ELR (cell line): Measurements from ENCODE around the gene ZWILCH.

ENCODE experiments used
- DNase-seq: peaks from one replicate; pipeline ENCODE4 v3.0.0-alpha.2; 2015; ENCODE audit warnings: low read depth

Gene ZWILCH

DNA sequence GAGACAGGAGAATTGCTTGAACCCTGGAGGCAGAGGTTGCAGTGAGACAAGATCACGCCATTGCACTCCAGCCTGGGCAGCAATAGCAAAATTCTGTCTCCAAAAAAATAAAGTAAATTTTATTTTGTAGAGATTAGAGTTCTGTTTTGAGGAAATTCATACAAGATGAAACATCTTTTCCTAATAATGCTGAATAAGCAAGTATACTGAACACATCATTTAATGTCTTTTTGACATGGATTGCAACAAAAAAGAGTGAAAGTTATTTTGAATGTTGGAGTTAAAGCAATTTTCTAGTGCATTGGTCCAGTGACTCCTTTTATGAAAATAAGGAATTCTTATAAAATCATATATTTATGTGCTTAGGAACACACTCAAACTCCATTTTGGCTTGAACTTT lies 40.1 kb downstream of the ZWILCH start:
- DNase-seq = no peak

DNA sequence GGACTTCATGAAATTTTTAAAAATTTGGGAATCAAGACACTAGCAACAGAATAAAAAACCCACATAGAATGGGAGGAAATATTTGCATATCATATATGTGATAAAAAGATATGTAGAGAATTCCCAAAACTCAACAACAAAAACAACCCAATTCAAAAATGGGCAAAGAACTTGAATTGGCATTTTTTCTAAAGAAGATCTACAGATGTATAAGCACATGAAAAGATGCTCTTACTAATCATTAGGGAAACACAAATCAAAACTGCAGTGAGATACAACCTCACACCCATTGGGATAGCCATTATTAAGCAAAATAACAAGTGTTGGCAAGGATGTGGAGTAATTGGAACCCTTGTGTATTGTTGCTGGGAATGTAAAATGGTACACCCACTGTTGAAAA lies 50.6 kb downstream of the ZWILCH start:
- DNase-seq = no peak

DNA sequence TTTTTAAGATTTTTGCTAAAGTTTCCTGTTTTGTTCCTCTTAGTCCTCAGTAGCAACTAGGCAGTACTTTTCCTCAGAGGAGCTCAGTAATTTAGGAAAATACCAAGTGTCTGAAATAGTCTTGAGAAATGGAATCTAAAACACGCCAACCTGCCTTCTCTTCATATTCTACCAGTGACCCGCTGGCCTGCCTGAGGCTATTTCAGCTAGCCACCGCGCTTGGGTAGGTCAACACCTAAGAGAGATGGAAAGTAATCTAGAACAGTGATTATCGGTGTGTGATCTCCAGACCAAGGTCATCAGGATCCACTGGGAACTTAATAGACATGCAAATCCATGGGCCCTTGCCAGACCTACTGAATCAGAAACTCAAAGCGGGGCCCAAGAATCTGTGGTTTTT lies 53.1 kb downstream of the ZWILCH start:
- no peak for DNase-seq

DNA sequence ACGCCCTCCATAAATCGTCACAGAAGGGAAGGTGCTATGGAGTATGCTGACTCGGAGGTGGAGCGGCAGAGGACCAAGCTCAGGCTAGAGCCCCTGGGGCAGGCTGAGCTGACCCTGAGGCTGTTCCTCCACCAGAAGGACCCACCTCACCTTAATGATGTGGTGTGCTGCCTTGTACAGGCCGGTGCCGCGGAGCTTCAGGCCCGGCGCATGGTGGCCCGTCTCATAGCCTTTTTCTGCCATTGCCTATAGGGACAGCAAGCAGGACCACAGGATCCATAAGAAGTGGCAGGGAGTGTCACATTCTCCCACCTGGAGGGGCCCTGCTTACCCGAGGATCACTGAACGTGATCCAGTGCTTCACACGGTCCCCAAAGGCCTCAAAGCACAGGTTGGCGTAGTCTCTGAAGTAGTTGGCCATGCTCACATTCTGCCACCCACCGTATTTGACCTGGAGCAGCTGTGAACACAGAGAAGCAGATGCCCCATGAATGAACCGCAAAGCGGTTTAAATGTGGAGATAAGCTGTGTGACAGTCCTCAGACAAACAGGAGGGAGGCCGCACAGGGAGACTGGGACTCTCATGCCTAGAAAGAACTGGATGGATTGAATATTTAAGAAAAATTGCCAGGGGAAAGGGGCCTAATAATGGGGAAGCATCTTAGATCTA lies 55.9 kb downstream of the ZWILCH start:
- no peak for DNase-seq

DNA sequence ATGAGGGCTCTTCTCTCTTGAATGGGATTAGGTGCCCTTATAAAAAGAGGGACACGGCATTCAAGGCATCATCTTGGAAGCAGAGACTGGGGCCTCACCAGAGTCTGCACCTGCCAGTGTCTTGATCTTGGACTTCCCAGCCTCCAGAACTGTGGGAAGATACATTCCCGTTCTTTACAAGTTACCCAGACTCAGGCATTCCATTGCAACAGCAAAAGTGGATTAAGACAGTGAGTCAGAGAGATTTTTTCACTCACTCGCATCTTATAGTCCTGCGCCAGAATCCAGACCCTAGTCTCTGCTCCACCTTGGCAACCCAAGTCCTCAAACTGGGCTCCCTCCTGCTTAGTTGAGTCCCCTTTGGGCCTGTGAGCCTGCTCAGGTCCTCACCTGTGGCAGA lies 58.0 kb downstream of the ZWILCH start:
- DNase-seq = peak; percentile 21

DNA sequence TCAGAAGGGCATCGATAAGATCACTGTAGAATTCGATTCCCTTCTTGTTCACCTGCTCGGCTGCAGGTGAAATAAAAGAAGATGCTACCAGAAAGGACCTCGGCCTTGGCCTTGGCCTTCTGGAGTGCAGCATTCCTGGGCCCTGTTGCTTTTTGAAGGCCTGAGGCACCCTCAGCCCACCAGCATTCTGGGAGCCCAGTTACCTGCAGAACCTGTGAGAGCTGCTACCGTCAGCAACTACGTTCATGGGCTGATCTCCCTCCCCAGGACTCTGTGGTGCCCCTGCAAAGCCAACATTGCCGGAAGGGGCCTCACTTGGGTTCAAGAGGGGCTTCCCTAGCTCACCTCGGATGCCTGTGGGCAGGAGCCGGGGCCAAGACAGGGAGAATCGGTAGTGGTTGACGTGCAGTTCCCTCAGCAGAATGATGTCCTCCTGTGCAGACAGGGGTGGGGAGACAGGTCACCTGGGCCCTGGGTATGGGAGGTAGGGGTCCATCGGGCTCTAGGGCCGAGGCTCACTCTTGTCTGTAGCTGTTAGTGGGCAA lies 58.5 kb downstream of the ZWILCH start:
- DNase-seq = no peak

DNA sequence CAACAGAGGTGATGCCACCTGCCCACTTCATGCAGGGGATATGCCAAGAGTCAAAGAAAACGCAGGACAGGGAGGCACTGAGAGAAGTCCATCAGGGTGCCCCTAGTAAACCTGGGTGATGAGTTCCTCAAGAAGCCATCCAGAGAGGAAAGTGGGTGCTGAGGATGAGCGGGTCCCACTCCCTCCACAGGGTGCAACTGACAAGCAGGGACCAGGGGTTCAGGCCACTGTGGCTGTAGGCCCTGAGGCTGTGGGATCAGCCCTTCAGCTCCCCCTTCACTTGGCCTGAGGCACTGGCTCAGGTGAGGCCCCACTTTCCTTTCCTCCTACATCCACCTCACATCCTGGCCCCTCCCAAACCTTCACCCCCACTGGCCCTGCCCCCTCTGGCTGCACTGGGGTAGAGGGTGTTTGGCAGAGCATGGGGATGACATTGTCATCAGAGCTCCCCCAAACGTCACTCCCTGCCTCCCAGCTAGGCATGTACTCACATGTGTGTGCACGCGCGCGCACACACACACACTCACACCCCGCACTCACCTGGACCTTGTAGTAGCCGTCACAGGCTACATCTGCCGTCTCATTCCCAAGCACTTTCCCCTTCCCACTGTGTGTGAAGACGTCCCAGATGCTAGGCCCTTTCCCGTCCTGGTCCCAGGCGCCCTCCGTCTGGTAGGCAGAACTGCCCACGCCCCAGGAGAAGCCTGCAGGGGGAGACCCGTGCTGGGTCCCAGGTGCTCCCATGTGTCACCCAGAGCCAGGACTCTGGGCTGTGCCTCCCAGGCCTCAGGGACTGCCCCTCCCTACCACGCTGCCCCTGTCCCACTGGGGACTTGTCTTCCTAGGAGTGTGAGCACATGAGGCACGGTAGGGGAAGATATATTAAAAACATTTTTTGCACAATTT lies 59.3 kb downstream of the ZWILCH start:
- DNase-seq = no peak

DNA sequence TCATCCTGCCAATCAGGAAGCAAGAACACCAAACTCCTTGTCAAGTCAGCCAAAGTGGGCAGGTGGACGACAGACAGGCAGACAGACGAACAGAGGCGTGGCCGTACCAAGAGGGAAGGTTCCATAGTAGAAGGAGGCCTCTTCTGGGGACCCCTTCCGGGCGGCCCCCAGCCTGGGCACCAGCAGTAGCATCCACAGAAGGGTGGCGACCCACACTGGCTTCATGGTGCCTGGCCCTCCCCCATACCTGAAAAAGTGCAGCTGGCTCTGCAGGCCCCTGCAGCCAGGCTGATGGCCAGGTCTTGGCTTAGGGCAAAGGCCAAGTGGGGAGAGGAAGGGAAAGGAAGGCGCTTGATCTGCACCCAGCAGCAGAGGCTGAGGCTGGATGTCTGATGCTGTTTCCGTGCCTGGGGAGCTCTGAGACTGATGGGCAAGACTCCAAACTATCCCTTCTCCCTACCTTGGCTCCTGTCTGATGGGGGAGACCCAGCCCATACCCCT lies 60.1 kb downstream of the ZWILCH start:
- DNase-seq = no peak

DNA sequence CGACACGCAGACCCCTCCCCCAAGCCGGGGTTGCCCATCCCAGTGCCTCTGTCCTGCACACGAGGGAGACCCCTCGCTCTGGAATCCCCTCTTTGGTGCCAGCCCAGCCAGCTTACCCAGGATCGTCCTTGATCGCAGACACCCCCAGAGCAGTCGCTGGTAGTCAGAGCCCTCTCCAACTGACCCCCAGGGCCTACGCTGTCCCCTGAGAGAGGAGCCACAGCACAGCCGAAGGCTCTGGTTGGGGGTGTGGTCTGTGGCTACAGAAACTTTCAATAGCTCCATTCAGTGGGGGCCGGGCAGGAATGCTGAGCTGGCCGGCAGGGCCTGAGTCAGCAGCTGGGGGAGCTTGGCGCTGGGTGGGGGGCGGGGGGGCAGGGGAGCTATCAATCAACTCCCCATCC lies 60.6 kb downstream of the ZWILCH start, which contains the start of gene LCTL:
TSS of gene LCTL (minus strand) at position 258 of the 404 bp plus-strand sequence. CDS start 633 bp downstream, outside the sequence.
- DNase-seq = peak; percentile 64

DNA sequence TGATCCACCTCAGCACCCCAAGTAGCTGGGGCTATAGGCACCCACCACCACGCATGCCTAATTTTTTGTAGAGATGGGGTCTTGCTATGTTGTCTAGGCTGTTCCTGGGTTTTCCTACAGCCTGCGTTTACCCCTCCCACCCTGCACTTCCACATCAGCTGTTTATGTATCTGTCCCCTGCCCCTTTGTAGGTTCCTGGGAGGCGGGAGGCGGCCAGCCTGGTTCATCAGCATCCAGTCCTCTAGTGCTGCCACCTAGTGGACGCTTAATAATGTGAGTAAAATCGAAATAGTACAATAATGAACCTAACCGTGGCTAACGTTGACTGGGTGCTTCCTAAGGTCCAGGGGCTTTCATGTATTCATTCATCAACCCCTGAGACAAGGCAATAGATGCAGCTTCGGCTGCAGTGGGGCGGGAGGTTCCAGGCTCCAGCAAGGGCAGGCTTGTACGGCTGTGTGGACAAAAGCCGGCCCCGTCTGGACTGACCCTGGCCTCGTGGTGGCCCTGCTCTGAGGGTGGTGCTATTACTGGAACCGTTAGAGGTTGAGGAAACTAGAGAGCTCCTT lies 61.9 kb downstream of the ZWILCH start:
- DNase-seq = peak; percentile 76

DNA sequence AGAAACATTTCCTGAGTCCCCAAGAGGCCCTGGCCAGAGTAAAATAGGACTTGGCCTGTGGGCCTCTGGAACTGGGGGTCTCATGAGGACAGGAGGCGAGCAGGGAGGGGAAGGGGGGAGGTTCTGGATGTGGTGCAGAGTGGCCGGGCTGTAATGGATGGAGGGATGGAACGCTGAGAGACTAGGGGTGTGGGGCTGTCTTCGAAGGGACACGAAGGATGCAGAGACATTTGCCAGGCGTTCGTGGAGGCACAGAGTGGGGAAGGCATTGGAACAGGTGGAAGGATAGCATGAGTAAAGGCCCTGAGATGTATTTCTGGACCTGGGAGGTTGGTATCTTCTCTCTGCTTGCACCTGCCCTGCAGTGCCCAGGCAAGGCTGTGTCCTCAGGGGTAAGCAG lies 62.8 kb downstream of the ZWILCH start:
- DNase-seq = no peak

DNA sequence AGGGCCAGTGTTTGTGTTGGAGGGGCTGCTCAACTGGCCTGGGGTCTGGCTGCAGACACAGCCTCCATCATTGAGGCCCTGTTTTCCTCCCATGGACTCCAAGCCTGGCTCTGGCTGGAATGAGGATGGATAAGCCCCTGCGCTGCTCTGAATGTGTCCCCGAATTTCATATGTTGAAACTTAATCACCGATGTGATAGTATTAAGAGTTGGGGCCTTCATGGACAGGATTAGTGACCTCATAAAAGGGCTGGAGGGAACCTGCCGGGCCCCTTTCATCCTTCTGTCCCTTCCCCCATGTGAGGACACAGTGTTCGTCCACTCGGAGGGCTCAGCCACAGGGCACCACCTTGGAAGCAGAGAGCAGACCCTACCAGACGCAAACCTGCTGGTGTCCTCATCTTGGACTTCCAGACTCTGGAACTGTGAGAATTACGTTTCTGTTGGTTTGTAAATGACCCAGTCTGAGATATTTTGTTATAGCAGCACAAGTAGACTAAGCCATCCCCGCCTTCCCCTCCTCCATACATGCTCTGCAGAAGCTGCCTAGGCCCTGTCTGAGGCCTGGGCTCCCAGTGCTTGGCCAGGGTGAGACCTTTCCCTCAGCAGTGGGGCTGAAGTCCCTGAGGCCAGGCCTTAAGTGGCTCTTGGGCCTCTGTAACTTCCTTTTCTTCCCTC lies 64.5 kb downstream of the ZWILCH start:
- DNase-seq = no peak

DNA sequence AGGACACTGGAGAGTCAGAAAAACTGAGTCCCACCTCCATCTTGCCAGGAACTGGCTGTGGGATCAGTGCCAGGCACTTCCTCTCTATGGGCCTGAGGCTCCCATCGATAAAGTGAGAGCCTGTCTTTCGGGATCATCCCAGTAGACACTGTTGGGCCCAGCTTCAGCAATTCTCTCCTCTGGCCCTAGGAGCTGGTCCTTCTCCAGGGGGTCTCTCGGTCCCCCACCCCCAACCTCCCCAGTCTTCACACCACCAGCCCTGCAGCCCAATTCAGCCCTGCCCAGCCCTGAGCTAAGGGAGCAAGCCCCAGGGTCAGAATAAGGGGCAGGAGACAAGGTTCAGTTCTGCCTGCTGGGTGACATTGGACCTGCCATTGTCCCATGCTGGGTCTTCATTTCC lies 65.2 kb downstream of the ZWILCH start:
- no peak for DNase-seq

DNA sequence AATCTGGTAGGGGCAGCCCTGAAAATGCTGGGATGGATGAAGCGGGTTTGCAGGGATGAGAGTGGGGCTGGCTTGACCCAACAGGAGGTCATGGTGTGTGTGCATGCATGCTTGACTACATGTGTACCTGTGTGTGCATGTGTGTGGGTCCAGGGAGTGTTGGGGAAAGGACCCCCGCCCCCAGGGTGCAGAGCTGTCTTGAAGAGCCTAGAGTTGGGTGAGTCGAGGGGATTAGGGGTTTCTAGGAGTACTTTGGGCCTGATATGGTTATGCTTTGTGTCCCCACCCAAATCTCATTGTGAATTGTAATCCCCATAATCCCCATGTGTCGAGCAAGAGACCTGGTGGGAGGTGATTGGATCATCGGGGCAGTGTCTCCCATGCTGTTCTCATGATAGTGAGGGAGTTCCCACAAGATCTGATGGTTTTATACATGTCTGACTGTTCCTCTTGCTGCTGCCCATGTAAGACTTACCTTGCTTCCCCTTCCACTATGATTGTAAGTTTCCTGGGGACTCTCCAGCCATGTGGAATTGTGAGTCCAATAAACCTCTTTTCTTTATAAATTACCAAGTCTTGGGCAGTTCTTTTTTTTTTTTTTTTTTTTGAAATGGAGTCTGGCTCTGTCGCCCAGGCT lies 65.8 kb downstream of the ZWILCH start:
- no peak for DNase-seq

DNA sequence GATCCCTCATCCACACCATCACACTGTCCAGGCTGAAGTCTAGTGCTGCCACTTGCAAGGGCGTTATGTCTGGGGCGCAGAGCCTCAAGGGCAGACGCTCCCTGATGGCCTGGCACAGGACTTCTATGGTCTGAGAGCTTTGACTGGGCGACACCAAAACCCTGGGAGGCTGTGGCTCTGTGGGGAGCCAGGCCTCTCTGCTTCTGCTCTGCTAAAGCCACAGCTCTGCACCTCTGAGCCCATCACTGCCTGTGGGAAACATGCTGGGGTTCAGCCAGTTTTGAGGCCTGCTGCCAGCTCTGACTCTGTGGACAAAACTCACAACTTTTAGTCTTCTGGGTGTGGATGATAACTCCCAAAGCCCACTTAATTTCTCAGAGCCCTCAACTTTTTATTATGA lies 67.0 kb downstream of the ZWILCH start:
- DNase-seq = no peak

DNA sequence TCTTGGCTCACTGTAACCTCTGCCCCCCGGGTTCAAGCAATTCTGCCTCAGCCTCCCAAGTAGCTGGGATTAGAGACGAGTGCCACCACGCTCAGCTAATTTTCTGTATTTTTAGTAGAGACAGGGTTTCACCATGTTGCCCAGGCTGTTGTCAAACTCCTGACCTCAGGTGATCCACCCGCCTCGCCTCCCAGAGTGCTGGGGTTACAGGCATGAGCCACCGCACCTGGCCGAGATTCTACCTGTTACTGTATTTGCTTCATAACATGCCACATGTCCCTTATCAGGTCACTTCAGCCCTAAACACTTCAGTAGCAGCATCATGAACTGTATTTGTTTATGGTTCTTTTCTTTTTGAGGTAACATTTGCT lies 68.2 kb downstream of the ZWILCH start:
- DNase-seq = no peak

DNA sequence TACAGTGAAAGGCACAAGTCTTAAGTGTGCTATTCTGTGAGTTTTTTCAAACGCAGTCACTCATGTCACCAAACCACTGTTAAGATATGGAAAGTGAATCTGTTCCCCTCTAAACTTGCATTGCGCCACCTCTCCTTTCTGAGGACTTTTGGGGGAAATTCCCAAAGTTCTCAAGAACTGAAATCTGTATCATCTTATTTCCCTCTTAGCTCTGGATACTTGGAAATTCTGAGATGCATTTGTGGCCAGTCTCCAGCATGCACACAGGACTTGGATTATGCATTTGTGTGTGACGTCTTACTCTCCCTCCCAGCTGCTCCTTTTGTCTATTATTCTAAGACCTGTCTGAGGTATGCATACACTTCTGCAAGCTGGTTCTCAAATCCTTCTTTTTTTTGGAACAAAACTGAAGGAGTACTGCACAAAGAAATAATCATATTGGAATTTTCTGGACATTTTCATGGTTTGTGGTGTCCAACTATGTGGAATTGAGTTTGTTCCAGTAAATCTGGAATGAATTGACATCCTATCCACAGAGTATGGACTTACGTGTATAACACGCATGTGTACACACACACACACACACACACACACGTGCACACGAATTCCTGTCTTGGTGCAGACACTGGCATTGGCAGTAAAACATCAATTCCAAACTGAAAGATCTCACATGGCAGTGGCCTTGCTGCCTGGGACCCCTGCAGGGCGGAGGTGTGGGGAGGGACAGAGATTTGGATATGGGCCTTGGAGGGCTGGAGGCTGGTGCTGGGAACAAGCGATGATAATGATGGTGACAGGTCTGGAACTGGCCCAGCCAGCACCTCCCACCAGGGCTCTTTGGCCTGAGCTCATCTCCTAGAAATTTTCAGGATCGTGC lies 68.8 kb downstream of the ZWILCH start:
- DNase-seq = no peak

DNA sequence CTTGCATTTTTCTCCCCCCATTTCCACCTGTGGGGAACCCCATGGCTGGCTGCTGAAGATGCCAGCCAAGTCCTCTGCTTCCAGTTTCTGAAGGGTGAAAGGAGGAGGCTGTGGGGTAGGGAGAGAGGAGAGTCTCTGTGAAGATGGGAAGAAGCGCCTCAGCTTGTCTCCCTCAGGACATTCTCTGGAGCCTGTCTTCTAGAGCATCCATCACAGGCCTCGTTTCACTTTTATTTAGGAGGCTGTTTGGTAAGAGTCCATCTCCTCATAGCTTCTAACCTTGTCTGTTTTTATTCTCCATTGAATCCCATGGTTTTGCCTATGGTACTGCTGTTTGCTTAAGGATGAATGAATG lies 69.4 kb downstream of the ZWILCH start:
- no peak for DNase-seq

DNA sequence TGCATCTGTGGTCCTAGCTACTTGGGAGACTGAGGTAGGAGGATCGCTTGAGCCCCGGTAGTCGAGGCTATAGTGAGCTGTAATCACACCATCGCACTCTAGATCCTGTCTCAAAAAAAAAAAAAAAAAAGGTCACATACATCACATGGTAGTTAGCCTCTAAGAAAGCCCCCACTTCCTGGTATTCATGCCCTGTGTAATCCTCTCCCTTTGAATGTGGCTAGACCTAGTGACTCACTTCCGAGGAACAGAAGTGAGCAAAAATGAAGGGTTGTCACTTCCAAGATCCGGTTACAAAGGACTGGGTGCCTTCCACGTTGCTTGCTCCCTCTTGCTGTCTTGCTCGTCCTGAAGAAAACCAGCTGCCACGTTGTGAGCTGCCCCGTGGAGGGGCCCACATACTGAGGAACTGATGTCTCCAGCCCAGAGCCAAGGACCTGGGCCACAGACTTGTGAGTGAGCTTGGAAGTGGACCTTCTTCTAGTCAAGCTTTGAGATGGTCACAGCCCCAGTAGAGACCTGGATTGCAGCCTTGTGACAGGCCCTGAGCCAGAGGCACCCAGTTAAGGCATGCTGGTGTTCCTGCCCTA lies 73.3 kb downstream of the ZWILCH start:
- peak; percentile 83 for DNase-seq

DNA sequence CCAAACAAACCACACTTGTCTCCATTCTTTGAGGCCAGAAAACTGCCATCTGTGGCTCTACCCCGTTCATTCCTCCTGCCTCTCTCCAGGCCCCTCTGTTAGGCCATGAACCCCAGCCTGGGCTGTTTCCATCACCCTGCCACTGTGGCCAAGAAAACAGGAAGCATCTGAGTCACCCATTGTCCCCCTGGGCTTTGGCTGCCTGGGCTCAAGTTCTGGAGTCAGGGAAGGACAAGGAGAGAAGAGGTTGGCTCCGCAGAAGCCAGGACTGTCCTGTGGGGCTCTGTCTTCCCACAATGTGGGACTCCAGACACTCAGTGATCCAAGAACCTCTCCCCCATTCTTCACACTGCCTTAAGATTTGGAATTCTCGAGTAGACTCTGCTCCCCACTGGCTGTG lies 75.5 kb downstream of the ZWILCH start:
- peak; percentile 38 for DNase-seq
